Dendritic cell treated with granulocyte-macrophage colony-stimulating factor and Interleukin-4, amounts not matched to agents 40 ng/mL and 50 ng/mL, for 4 days (primary cell): ENCODE data around the gene RSPH1.

ENCODE experiments used
- H3K27ac Mint-ChIP-seq: one replicate; pipeline ENCODE4 v1.8.0; 2022; ENCODE audit warnings: mild to moderate bottlenecking, mixed read lengths
- H3K27me3 Mint-ChIP-seq: one replicate; pipeline ENCODE4 v1.8.0; 2022; ENCODE audit warnings: mild to moderate bottlenecking, mixed read lengths
- H3K36me3 Mint-ChIP-seq: one replicate; pipeline ENCODE4 v1.8.0; 2022; ENCODE audit warnings: low read depth, mixed read lengths
- H3K4me1 Mint-ChIP-seq: one replicate; pipeline ENCODE4 v1.8.0; 2022; ENCODE audit warnings: low read depth, mixed read lengths
- H3K4me3 Mint-ChIP-seq: one replicate; pipeline ENCODE4 v1.8.0; 2022; ENCODE audit warnings: mild to moderate bottlenecking, moderate library complexity, mixed read lengths
- H3K9me3 Mint-ChIP-seq: one replicate; pipeline ENCODE4 v1.8.0; 2022; ENCODE audit warnings: mixed read lengths
- intact Hi-C: fragments of 100-400 bp; cut with micrococcal nuclease; formaldehyde crosslinking; loops from one replicate; pipeline ENCODE4 v1.15.0; 2022

The RSPH1 gene

DNA sequence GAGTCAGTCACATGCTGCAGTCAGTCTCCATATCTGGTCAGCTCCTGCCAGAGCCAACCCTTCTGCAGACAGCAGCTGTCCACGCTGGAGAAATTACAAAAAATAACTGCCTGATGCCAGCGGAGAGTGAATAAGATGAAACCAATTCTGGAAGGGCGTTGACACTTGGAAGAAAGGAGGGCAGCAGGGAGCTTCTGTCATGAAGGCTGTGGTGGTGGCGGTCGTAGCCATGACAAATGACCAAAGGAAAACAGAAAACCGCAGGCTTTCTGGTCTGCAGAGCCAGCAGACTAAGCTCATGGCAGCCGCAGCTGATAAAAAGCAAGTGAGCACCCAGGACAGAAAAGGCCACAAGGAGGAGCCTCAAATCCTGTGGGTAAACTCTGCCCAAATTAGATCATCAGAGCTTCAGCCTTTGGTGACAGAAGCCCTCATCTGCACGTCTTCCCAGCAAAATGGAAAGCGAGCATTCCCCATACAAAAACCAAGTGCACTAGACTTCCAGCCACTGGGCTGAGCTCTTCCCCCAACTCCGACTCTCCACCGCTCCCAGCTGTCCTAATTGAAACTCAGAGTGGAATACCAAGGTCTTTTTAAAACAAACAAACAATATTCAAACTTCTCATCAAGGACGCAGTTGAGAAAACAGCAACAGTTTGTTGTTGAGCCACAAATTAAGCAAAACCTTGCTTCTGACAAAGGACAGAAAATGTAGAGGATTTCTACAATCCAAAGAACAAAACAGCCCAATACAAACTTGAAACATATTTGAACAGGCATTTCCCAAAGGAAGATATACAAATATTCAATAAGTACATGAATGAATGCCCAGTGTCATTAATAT, 28.7 kb downstream of the RSPH1 start:
- intact Hi-C loops, result loop anchor here (5.0 kb wide), 1 partner anchor 45 kb away; the partner anchor contains the start of gene SLC37A1
- Mint-ChIP-seq H3K9me3 (no peaks in the 10 kb centered on the region), H3K4me1 (peaks cover 45% of the 10 kb centered on the region), H3K27me3 (peaks cover 38% of the 10 kb centered on the region), H3K27ac (no peak overlapping the region), H3K36me3 (no peaks in the 10 kb centered on the region), H3K4me3 (no peak overlapping the region)

DNA sequence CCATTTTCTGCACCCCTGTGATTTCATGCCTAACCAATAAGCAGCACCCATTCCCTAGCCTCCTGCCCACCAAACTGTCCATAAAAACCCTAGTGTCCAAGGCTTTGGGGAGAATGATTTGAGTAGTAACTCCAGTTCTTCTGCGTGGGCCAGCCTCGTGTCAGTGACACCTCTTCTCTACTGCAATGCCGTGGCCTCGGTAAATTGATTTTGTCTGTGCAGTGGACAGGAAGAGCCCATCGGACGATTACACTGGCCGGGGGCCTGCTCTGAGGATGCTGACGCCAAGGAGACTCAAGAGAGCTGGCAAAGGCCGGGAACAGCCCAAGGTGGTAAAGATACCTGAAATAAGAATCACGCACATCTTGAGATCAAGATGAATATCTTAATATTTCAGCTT, 29.3 kb downstream of the RSPH1 start:
- Mint-ChIP-seq H3K4me3 (no peak overlapping the region), H3K27ac (no peak overlapping the region), H3K27me3 (peaks cover 38% of the 10 kb centered on the region), H3K36me3 (no peaks in the 10 kb centered on the region), H3K9me3 (no peaks in the 10 kb centered on the region), H3K4me1 (peaks cover 45% of the 10 kb centered on the region)
- intact Hi-C loops, result loop anchor here (5.0 kb wide), 1 partner anchor 46 kb away; the partner anchor contains the start of gene SLC37A1

GRCh38 chr21:42465803-42466127, 30.3 kb downstream of the RSPH1 start:
- intact Hi-C loops, result loop anchor here (5.0 kb wide), 1 partner anchor 47 kb away; the partner anchor contains the start of gene SLC37A1
- H3K27me3 Mint-ChIP-seq, result peaks cover 47% of the 10 kb centered on the region
- H3K27ac Mint-ChIP-seq, result peak overlapping the region; percentile 74
- H3K9me3 Mint-ChIP-seq, result no peaks in the 10 kb centered on the region
- no peak overlapping the region for H3K4me3 Mint-ChIP-seq
- peaks cover 47% of the 10 kb centered on the region for H3K4me1 Mint-ChIP-seq
- no peaks in the 10 kb centered on the region for H3K36me3 Mint-ChIP-seq

DNA sequence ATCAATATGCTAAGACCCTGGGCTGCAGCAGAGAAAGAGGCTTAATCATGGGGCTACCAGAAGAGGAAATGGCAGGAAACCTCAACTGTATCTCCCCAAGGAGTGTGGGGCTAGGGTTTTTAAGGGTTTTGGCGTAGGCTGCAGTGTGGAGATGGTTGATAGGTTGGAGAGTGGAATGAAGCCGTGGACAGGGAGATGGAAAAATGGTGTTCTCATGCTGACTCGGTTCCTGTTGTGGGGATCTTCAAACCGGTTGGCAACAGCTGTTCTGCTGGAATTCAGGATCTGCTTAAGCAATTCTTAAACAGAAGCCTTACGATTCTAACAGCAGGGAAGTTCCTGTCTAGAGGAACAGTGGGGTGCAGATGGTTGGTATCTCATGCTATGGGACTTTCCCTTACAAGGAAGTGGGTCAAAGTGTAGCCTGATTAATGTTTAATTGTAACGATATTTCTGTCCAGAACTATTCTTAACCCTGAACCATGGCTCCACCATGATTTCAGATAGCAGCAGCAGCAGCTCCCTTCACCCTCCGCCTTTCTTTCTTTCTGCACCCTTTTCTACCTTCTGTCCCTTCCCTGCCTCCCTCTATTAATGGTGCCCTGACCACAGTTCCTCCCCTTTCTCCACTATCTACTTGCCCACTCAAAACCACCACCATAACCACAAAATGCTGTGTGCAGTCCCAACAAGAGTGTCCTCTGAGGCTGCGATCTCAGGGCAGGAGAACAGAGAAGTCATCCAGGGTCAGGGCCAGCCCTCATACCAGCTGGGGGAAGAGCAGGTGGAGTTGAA, 30.8 kb downstream of the RSPH1 start:
- H3K4me1 Mint-ChIP-seq, result peaks cover 53% of the 10 kb centered on the region
- intact Hi-C loops, result loop anchor here (5.0 kb wide), 1 partner anchor 47 kb away; the partner anchor contains the start of gene SLC37A1
- H3K27me3 Mint-ChIP-seq, result peaks cover 53% of the 10 kb centered on the region
- H3K27ac Mint-ChIP-seq, result peak overlapping the region; percentile 74
- no peaks in the 10 kb centered on the region for H3K9me3 Mint-ChIP-seq
- no peaks in the 10 kb centered on the region for H3K36me3 Mint-ChIP-seq
- H3K4me3 Mint-ChIP-seq, result peak overlapping the region; percentile 34

DNA sequence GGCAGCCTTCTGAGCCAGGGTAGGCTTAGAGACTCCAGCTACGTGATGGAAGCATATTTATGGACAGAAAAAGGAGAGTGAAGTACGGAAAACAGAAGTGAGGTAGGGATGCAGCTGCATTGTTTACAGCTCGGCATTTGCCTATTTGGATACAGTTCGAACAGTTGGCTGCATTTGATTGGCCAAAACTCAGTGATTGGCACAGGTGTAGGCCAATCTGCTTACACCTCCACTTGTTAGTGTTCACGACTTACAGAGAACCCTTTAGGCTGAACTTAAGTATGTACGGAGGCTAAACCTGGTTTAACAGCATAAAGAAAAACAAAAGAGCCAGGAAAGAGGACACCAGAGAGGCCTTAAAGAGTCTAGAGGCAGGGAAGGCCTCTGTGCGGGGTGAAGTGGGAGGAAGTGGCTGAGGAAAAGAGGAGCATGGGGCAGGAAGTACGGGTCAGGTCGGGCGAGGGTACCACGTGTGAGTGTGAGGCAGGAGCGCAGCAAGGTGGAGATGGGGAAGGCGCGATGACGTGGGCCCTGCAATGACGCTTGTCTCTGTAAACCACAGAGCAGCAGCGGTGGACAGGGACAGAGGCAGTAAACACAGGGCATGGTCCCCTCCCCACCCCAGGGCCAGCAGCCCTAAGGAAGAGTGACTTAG, 32.0 kb downstream of the RSPH1 start:
- intact Hi-C loops, result no loop called here
- H3K9me3 Mint-ChIP-seq, result no peaks in the 10 kb centered on the region
- H3K27me3 Mint-ChIP-seq, result peaks cover 50% of the 10 kb centered on the region
- H3K36me3 Mint-ChIP-seq, result no peaks in the 10 kb centered on the region
- peaks cover 55% of the 10 kb centered on the region for H3K4me1 Mint-ChIP-seq
- no peak overlapping the region for H3K4me3 Mint-ChIP-seq
- H3K27ac Mint-ChIP-seq, result peak overlapping the region; percentile 60

- H3K9me3 Mint-ChIP-seq, result no peaks in the 10 kb centered on the region
- intact Hi-C loops, result no loop called here
- no peak overlapping the region for H3K27ac Mint-ChIP-seq
Measured at GRCh38 chr21:42461881-42462877, 33.8 kb downstream of the RSPH1 start.

GRCh38 chr21:42461185-42461520, 34.9 kb downstream of the RSPH1 start:
- intact Hi-C loops, result no loop called here

More at GRCh38 chr21:42461881-42462877, 33.8 kb downstream of the RSPH1 start:
- Mint-ChIP-seq H3K4me1 (peaks cover 44% of the 10 kb centered on the region), H3K36me3 (no peaks in the 10 kb centered on the region), H3K27me3 (peaks cover 38% of the 10 kb centered on the region), H3K4me3 (no peak overlapping the region)

GRCh38 chr21:42460391-42461184, 35.4 kb downstream of the RSPH1 start:
- no peak overlapping the region for H3K4me3 Mint-ChIP-seq

More at GRCh38 chr21:42461185-42461520, 34.9 kb downstream of the RSPH1 start:
- H3K27ac Mint-ChIP-seq, result no peak overlapping the region
- H3K4me3 Mint-ChIP-seq, result no peak overlapping the region
- H3K4me1 Mint-ChIP-seq, result peaks cover 46% of the 10 kb centered on the region
- H3K27me3 Mint-ChIP-seq, result peaks cover 34% of the 10 kb centered on the region
- no peaks in the 10 kb centered on the region for H3K36me3 Mint-ChIP-seq
- H3K9me3 Mint-ChIP-seq, result no peaks in the 10 kb centered on the region

GRCh38 chr21:42459546-42460215, 36.3 kb downstream of the RSPH1 start:
- Mint-ChIP-seq H3K4me3 (no peak overlapping the region), H3K27ac (no peak overlapping the region), H3K27me3 (peaks cover 30% of the 10 kb centered on the region), H3K36me3 (no peaks in the 10 kb centered on the region), H3K4me1 (peaks cover 32% of the 10 kb centered on the region), H3K9me3 (no peaks in the 10 kb centered on the region)
- intact Hi-C loops, result no loop called here

More at GRCh38 chr21:42460391-42461184, 35.4 kb downstream of the RSPH1 start:
- Mint-ChIP-seq H3K27ac (no peak overlapping the region), H3K27me3 (peaks cover 29% of the 10 kb centered on the region), H3K36me3 (no peaks in the 10 kb centered on the region), H3K9me3 (no peaks in the 10 kb centered on the region), H3K4me1 (peaks cover 41% of the 10 kb centered on the region)
- intact Hi-C loops, result no loop called here

- Mint-ChIP-seq H3K36me3 (no peaks in the 10 kb centered on the region), H3K9me3 (no peaks in the 10 kb centered on the region), H3K4me3 (no peak overlapping the region), H3K27me3 (peaks cover 28% of the 10 kb centered on the region), H3K27ac (no peak overlapping the region), H3K4me1 (peaks cover 31% of the 10 kb centered on the region)
- intact Hi-C loops, result no loop called here
Measured at GRCh38 chr21:42459082-42459460, 37.0 kb downstream of the RSPH1 start.

DNA sequence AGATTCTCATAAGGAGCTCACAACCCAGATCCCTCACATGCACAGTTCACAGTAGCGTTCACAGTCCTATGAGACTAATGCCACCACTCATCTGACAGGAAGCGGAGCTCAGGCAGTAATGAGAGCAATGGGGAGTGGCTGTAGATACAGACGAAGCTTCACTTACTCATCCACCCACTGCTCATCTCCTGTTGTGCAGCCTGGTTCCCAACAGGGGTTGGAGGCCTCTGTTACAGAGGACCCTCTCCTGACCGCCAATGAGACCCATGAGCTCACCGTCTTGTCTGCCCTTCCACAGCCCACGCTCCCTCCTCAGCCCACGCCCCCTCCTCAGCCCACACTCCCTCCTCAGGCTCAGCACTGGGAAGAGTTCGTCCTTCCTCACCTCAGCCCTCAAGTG, 39.6 kb downstream of the RSPH1 start:
- H3K27ac Mint-ChIP-seq, result no peak overlapping the region
- peaks cover 25% of the 10 kb centered on the region for H3K4me1 Mint-ChIP-seq
- no peak overlapping the region for H3K4me3 Mint-ChIP-seq
- intact Hi-C loops, result no loop called here
- no peaks in the 10 kb centered on the region for H3K36me3 Mint-ChIP-seq
- no peaks in the 10 kb centered on the region for H3K9me3 Mint-ChIP-seq
- H3K27me3 Mint-ChIP-seq, result peaks cover 25% of the 10 kb centered on the region
